Body of pancreas (tissue), 4 donors: ENCODE measurements around the gene THBS1.

Source experiments
- CTCF ChIP-seq, 7 experiments: fragments of 450-650 bp in 4 of 7; fragments of 200-600 bp in 3 of 7; sonication (generic) in 3 of 7; IDR thresholded peaks; one replicate each; pipeline ENCODE4 v1.5.1; 2016 to 2019; ENCODE audit warnings: antibody characterized with exemption in 7 of 7
- POLR2A ChIP-seq, 3 donors: fragments of 450-650 bp; IDR thresholded peaks; one replicate each; pipeline ENCODE4 v1.6.1; 2016; ENCODE audit warnings: antibody characterized with exemption in 3 of 3, mild to moderate bottlenecking in 2 of 3

- TF ChIP-seq POLR2A (IDR thresholded peaks at IDR 0.05) (no peak), CTCF (IDR thresholded peaks at IDR 0.05) (no peak)
Observed at GRCh38 chr15:39582977-39583595, 2.2 kb downstream of the THBS1 start.
